Suprapubic skin (tissue), 4 donors: ENCODE results near the gene KIRREL3. TPM values are rescaled to one million over a fixed set of nuclear protein-coding genes. Genes with fewer than 3 reads are reported as not detected.

Experiments used
- DNase-seq, 2 donors: peaks; one replicate each; pipeline ENCODE4 v3.0.0-alpha.2; 2019; ENCODE audit warnings: low spot score in 2 of 2
- H3K27ac ChIP-seq: fragments of 200-600 bp; sonication (generic); one replicate; pipeline ENCODE4 v1.5.1; 2019
- H3K27me3 ChIP-seq: fragments of 200-600 bp; sonication (generic); one replicate; pipeline ENCODE4 v1.5.1; 2019
- H3K36me3 ChIP-seq: fragments of 200-600 bp; sonication (generic); one replicate; pipeline ENCODE4 v1.5.1; 2019
- H3K4me1 ChIP-seq: fragments of 200-600 bp; sonication (generic); one replicate; pipeline ENCODE4 v1.5.1; 2019
- H3K4me3 ChIP-seq: fragments of 200-600 bp; sonication (generic); one replicate; pipeline ENCODE4 v1.5.1; 2019; ENCODE audit warnings: mild to moderate bottlenecking
- H3K9me3 ChIP-seq: fragments of 200-600 bp; sonication (generic); one replicate; pipeline ENCODE4 v1.5.1; 2019
- CTCF ChIP-seq, 2 donors: fragments of 200-600 bp in 1 of 2; fragments of 450-650 bp in 1 of 2; sonication (generic) in 1 of 2; IDR thresholded peaks; one replicate each; pipeline ENCODE4 v1.5.1; 2016 to 2019; ENCODE audit warnings: antibody characterized with exemption in 2 of 2, mild to moderate bottlenecking in 1 of 2, moderate library complexity in 1 of 2
- EP300 ChIP-seq: sonication (generic); formaldehyde crosslinking; IDR thresholded peaks from one replicate; pipeline ENCODE4 v1.6.1; 2017; ENCODE audit warnings: antibody characterized with exemption
- POLR2A ChIP-seq, 2 donors: fragments of 450-650 bp; IDR thresholded peaks; one replicate each; pipeline ENCODE4 v1.6.1; 2017; ENCODE audit warnings: antibody characterized with exemption in 2 of 2, mild to moderate bottlenecking in 2 of 2, moderate library complexity in 2 of 2
- POLR2AphosphoS5 ChIP-seq, 3 donors: sonication (generic); formaldehyde crosslinking; IDR thresholded peaks; one replicate each; pipeline ENCODE4 v1.6.1; 2017; ENCODE audit warnings: antibody characterized with exemption in 3 of 3
- WGBS: methylation state at CpG from one replicate; pipeline ENCODE4 v1.1.5; 2018; 5-methylcytosine and 5-hydroxymethylcytosine counted together
- total RNA-seq, 4 donors: library from RNA; depleted of rRNA; stranded (reverse); fragments of >200 nt; gene quantifications; one replicate each; pipeline ENCODE4 v1.1.0, GENCODE V29; 2016

KIRREL3 gene
- total RNA-seq, 4 donors from 2014 or later = 0.17 TPM; not detected in 3

- Histone ChIP-seq H3K4me1 (peaks cover 82% of the 10 kb centered on the region), H3K36me3 (peaks cover 17% of the 10 kb centered on the region), H3K27me3 (no peaks in the 10 kb centered on the region), H3K9me3 (no peaks in the 10 kb centered on the region), H3K4me3 (no peak overlapping the region), H3K27ac (no peak overlapping the region)
- TF ChIP-seq POLR2A (IDR thresholded peaks at IDR 0.05) = no peak
- TF ChIP-seq CTCF (IDR thresholded peaks at IDR 0.05) = no peak
- DNase-seq = no peak
- WGBS = 98% methylated on average over 9 of the region's 11 CpGs
These were observed 587.1 kb downstream of the KIRREL3 start for GRCh38 chr11:126413426-126413825.

- Histone ChIP-seq H3K4me3 (no peak overlapping the region), H3K27me3 (no peaks in the 10 kb centered on the region), H3K4me1 (peaks cover 81% of the 10 kb centered on the region), H3K27ac (peak overlapping the region; percentile 61), H3K36me3 (peaks cover 30% of the 10 kb centered on the region), H3K9me3 (no peaks in the 10 kb centered on the region)
- no peak for DNase-seq
- 69% methylated on average over 6 of the region's 6 CpGs for WGBS
- TF ChIP-seq POLR2AphosphoS5 (IDR thresholded peaks at IDR 0.05) (no peak), CTCF (IDR thresholded peaks at IDR 0.05) (no peak), POLR2A (IDR thresholded peaks at IDR 0.05) (no peak), EP300 (no peak)
These were observed 588.6 kb downstream of the KIRREL3 start for GRCh38 chr11:126411971-126412381.

- no peak overlapping the region for H3K4me3 ChIP-seq
- no peaks in the 10 kb centered on the region for H3K27me3 ChIP-seq
- H3K36me3 ChIP-seq = peaks cover 30% of the 10 kb centered on the region
- H3K27ac ChIP-seq = peak overlapping the region; percentile 61
- DNase-seq = no peak
- TF ChIP-seq CTCF (IDR thresholded peaks at IDR 0.05) = no peak
- no peak for TF ChIP-seq POLR2AphosphoS5 (IDR thresholded peaks at IDR 0.05)
- no peak for TF ChIP-seq EP300
- no peak for TF ChIP-seq POLR2A (IDR thresholded peaks at IDR 0.05)
- H3K4me1 ChIP-seq = peaks cover 76% of the 10 kb centered on the region
- H3K9me3 ChIP-seq = no peaks in the 10 kb centered on the region
- 49% methylated on average over 6 of the region's 6 CpGs for WGBS
These were observed 589.9 kb downstream of the KIRREL3 start for GRCh38 chr11:126410649-126411048.

- Histone ChIP-seq H3K36me3 (peaks cover 30% of the 10 kb centered on the region), H3K4me1 (peaks cover 74% of the 10 kb centered on the region), H3K9me3 (no peaks in the 10 kb centered on the region), H3K27ac (peak overlapping the region; percentile 61), H3K27me3 (no peaks in the 10 kb centered on the region), H3K4me3 (no peak overlapping the region)
- WGBS = 43% methylated on average over 3 of the region's 3 CpGs
- DNase-seq = no peak
- TF ChIP-seq EP300 (no peak), POLR2AphosphoS5 (IDR thresholded peaks at IDR 0.05) (no peak), CTCF (IDR thresholded peaks at IDR 0.05) (no peak), POLR2A (IDR thresholded peaks at IDR 0.05) (no peak)
These were observed 591.0 kb downstream of the KIRREL3 start for GRCh38 chr11:126409620-126409985.

GRCh38 chr11:126408901-126409619 is 591.5 kb downstream of the KIRREL3 start:
- peaks cover 30% of the 10 kb centered on the region for H3K36me3 ChIP-seq
- 78% methylated on average over 12 of the region's 12 CpGs for WGBS
- no peak overlapping the region for H3K4me3 ChIP-seq
- H3K9me3 ChIP-seq = no peaks in the 10 kb centered on the region
- no peaks in the 10 kb centered on the region for H3K27me3 ChIP-seq
- no peak for TF ChIP-seq POLR2A (IDR thresholded peaks at IDR 0.05)
- TF ChIP-seq EP300 = no peak
- no peak for TF ChIP-seq CTCF (IDR thresholded peaks at IDR 0.05)
- TF ChIP-seq POLR2AphosphoS5 (IDR thresholded peaks at IDR 0.05) = no peak
- no peak overlapping the region for H3K27ac ChIP-seq
- DNase-seq = no peak
- H3K4me1 ChIP-seq = peaks cover 74% of the 10 kb centered on the region
